HepG2 (cell line): Measurements from ENCODE around the gene TAF12. TPM values are rescaled to one million over a fixed set of nuclear protein-coding genes. Genes with fewer than 3 reads are reported as not detected.

Experiments used
- HDAC1 ChIP-seq: sonication (generic); formaldehyde crosslinking; IDR thresholded peaks from 2 replicates; pipeline ENCODE4 v1.5.1; 2020; ENCODE audit warnings: mild to moderate bottlenecking, missing genetic modification reagents
- HDAC2 ChIP-seq: sonication (generic); formaldehyde crosslinking; IDR thresholded peaks from 2 replicates; pipeline ENCODE4 v1.4.0; 2020; ENCODE audit warnings: missing genetic modification reagents
- HOXA9 ChIP-seq: sonication (generic); formaldehyde crosslinking; IDR thresholded peaks from 2 replicates; pipeline ENCODE4 v1.8.1; 2022; ENCODE audit warnings: missing genetic modification reagents, mild to moderate bottlenecking, moderate library complexity, borderline replicate concordance
- JARID2 ChIP-seq: sonication (generic); formaldehyde crosslinking; IDR thresholded peaks from 2 replicates; pipeline ENCODE4 v1.8.1; 2023; ENCODE audit warnings: missing genetic modification reagents, inconsistent platforms; ENCODE audit not compliant: insufficient replicate concordance
- KDM6A ChIP-seq: IDR thresholded peaks from 2 replicates; pipeline ENCODE4 v1.6.1; 2016; ENCODE audit warnings: low read depth
- MAFG ChIP-seq: sonication (generic); formaldehyde crosslinking; IDR thresholded peaks from 2 replicates; pipeline ENCODE4 v1.5.1; 2020; ENCODE audit warnings: mild to moderate bottlenecking, missing genetic modification reagents
- ZNF224 ChIP-seq: sonication (generic); formaldehyde crosslinking; IDR thresholded peaks from 2 replicates; pipeline ENCODE4 v1.5.0; 2020; ENCODE audit warnings: mild to moderate bottlenecking, missing genetic modification reagents
- ZNF367 ChIP-seq: sonication (generic); formaldehyde crosslinking; IDR thresholded peaks from 2 replicates; pipeline ENCODE4 v1.4.0; 2020; ENCODE audit warnings: missing genetic modification reagents, borderline replicate concordance
- ZNF879 ChIP-seq: sonication (generic); formaldehyde crosslinking; IDR thresholded peaks from 2 replicates; pipeline ENCODE4 v1.8.1; 2023; ENCODE audit warnings: missing genetic modification reagents
- polyA plus RNA-seq, 8 experiments: library from polyadenylated mRNA; depleted of rRNA in 3 of 8; stranded (reverse) in 7 of 8; unstranded in 1 of 8; fragments of >200 nt; fragmentation: Illumina TruSeq in 4 of 8; extraction: Trizol in 4 of 8; gene quantifications; 2 replicates each; pipeline versions ENCODE4 v1.2.1 to v1.2.3, GENCODE V29; 2011 to 2016; ENCODE audit warnings: low read depth in 4 of 8, missing spikeins in 1 of 8, mixed read lengths in 1 of 8; ENCODE audit not compliant: insufficient read depth in 1 of 8
- total RNA-seq, 5 experiments: library from RNA; depleted of rRNA; stranded (reverse); fragments of >200 nt; fragmentation: Illumina TruSeq; extraction: Trizol; gene quantifications; 2 replicates each; pipeline ENCODE4 v1.2.3, GENCODE V29; 2016; ENCODE audit warnings: low read depth in 1 of 5
- TF ChIP-seq, protein P1 (sequence below): sonication (generic); formaldehyde crosslinking; IDR thresholded peaks from 2 replicates; pipeline ENCODE4 v1.5.0; 2020; ENCODE audit warnings: missing genetic modification reagents, mild to moderate bottlenecking, borderline replicate concordance
- TF ChIP-seq, protein P2 (sequence below): sonication (generic); formaldehyde crosslinking; IDR thresholded peaks from 2 replicates; pipeline ENCODE4 v1.5.1; 2020; ENCODE audit warnings: missing genetic modification reagents, mild to moderate bottlenecking, borderline replicate concordance
- TF ChIP-seq, protein P3 (sequence below): sonication (generic); formaldehyde crosslinking; IDR thresholded peaks from 2 replicates; pipeline ENCODE4 v1.5.0; 2020; ENCODE audit warnings: missing genetic modification reagents
- TF ChIP-seq, protein P4 (sequence below): sonication (generic); formaldehyde crosslinking; conservative IDR thresholded peaks from 2 replicates; pipeline ENCODE4 v1.8.0; 2022; ENCODE audit warnings: mild to moderate bottlenecking, moderate library complexity, missing genetic modification reagents
- TF ChIP-seq, protein P5 (sequence below): sonication (generic); formaldehyde crosslinking; IDR thresholded peaks from 2 replicates; pipeline ENCODE4 v1.4.0; 2020; ENCODE audit warnings: missing genetic modification reagents
- TF ChIP-seq, protein P6 (sequence below): sonication (generic); formaldehyde crosslinking; IDR thresholded peaks from 2 replicates; pipeline ENCODE4 v1.4.0; 2020; ENCODE audit warnings: missing genetic modification reagents

Gene TAF12
- total and polyA plus RNA-seq, 2 of the 13 experiments (the other 11 are each of a cell fraction or from before 2014, with no cell fraction given) = 16.3 to 17.1 TPM

DNA sequence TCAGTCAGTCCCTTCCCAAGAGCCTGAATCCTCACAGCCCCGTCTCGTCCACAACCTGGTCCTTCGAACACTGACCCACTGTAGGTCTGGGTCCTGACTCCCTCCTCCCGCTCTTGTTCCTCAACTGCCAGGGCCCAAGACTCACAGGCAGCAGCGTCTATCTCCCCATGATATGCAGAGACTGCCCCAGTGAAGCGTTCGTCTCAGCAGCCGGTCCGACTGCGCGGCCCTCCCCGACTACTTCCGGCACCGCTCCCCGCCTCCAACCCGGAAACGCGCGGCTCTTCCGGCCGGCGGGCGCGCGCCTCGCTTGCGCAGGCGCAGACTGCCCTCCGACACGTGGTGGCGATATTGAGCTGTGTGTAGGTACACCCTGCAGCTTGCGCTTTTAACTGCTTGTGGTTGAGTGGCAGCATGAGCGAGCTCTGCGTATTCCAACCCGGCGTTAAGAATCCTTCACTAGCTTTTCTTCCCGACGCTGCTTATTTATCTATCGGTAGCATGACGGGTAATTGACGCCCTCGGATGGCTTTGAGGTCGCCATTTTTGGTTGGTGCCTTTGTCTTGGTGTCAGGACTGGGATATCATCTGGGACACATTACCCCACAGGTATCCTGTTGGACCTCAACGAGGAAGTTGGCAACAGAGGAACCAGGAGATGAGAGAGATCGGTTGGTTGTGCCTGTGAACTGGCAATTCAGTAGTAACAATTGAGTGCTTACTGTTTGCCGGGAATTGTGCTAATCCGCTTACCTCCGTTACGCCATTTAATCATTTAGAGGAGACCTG lies at the start of gene TAF12 (continued):
- TF ChIP-seq, protein P1, sequence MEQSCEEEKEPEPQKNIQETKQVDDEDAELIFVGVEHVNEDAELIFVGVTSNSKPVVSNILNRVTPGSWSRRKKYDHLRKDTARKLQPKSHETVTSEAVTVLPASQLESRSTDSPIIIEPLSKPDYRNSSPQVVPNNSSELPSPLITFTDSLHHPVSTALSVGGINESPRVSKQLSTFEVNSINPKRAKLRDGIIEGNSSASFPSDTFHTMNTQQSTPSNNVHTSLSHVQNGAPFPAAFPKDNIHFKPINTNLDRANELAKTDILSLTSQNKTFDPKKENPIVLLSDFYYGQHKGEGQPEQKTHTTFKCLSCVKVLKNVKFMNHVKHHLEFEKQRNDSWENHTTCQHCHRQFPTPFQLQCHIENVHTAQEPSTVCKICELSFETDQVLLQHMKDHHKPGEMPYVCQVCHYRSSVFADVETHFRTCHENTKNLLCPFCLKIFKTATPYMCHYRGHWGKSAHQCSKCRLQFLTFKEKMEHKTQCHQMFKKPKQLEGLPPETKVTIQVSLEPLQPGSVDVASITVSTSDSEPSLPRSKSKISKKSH (CRISPR knock-in tag) = peak; percentile 85; the same call in 1 of the 2 replicates
- TF ChIP-seq KDM6A (CRISPR knock-in tag) = 0 out of 2 replicates have a peak, but pooled peaks have one; percentile 27
- TF ChIP-seq, protein P2, sequence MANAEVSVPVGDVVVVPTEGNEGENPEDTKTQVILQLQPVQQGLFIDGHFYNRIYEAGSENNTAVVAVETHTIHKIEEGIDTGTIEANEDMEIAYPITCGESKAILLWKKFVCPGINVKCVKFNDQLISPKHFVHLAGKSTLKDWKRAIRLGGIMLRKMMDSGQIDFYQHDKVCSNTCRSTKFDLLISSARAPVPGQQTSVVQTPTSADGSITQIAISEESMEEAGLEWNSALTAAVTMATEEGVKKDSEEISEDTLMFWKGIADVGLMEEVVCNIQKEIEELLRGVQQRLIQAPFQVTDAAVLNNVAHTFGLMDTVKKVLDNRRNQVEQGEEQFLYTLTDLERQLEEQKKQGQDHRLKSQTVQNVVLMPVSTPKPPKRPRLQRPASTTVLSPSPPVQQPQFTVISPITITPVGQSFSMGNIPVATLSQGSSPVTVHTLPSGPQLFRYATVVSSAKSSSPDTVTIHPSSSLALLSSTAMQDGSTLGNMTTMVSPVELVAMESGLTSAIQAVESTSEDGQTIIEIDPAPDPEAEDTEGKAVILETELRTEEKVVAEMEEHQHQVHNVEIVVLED (CRISPR knock-in tag) = peak; percentile 74; the same call in 1 of the 2 replicates
- TF ChIP-seq, protein P3, sequence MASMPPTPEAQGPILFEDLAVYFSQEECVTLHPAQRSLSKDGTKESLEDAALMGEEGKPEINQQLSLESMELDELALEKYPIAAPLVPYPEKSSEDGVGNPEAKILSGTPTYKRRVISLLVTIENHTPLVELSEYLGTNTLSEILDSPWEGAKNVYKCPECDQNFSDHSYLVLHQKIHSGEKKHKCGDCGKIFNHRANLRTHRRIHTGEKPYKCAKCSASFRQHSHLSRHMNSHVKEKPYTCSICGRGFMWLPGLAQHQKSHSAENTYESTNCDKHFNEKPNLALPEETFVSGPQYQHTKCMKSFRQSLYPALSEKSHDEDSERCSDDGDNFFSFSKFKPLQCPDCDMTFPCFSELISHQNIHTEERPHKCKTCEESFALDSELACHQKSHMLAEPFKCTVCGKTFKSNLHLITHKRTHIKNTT (CRISPR knock-in tag) = no peak
- TF ChIP-seq MAFG (CRISPR knock-in tag) = no peak
- TF ChIP-seq, protein P4, sequence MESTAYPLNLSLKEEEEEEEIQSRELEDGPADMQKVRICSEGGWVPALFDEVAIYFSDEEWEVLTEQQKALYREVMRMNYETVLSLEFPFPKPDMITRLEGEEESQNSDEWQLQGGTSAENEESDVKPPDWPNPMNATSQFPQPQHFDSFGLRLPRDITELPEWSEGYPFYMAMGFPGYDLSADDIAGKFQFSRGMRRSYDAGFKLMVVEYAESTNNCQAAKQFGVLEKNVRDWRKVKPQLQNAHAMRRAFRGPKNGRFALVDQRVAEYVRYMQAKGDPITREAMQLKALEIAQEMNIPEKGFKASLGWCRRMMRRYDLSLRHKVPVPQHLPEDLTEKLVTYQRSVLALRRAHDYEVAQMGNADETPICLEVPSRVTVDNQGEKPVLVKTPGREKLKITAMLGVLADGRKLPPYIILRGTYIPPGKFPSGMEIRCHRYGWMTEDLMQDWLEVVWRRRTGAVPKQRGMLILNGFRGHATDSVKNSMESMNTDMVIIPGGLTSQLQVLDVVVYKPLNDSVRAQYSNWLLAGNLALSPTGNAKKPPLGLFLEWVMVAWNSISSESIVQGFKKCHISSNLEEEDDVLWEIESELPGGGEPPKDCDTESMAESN = peak; percentile 68; the same call in 1 of the 2 replicates
- TF ChIP-seq, protein P5, sequence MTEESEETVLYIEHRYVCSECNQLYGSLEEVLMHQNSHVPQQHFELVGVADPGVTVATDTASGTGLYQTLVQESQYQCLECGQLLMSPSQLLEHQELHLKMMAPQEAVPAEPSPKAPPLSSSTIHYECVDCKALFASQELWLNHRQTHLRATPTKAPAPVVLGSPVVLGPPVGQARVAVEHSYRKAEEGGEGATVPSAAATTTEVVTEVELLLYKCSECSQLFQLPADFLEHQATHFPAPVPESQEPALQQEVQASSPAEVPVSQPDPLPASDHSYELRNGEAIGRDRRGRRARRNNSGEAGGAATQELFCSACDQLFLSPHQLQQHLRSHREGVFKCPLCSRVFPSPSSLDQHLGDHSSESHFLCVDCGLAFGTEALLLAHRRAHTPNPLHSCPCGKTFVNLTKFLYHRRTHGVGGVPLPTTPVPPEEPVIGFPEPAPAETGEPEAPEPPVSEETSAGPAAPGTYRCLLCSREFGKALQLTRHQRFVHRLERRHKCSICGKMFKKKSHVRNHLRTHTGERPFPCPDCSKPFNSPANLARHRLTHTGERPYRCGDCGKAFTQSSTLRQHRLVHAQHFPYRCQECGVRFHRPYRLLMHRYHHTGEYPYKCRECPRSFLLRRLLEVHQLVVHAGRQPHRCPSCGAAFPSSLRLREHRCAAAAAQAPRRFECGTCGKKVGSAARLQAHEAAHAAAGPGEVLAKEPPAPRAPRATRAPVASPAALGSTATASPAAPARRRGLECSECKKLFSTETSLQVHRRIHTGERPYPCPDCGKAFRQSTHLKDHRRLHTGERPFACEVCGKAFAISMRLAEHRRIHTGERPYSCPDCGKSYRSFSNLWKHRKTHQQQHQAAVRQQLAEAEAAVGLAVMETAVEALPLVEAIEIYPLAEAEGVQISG (CRISPR knock-in tag) = peak; percentile 96
- TF ChIP-seq, protein P6, sequence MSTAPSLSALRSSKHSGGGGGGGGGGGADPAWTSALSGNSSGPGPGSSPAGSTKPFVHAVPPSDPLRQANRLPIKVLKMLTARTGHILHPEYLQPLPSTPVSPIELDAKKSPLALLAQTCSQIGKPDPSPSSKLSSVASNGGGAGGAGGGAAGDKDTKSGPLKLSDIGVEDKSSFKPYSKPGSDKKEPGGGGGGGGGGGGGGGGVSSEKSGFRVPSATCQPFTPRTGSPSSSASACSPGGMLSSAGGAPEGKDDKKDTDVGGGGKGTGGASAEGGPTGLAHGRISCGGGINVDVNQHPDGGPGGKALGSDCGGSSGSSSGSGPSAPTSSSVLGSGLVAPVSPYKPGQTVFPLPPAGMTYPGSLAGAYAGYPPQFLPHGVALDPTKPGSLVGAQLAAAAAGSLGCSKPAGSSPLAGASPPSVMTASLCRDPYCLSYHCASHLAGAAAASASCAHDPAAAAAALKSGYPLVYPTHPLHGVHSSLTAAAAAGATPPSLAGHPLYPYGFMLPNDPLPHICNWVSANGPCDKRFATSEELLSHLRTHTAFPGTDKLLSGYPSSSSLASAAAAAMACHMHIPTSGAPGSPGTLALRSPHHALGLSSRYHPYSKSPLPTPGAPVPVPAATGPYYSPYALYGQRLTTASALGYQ (CRISPR knock-in tag) = peak; percentile 59; the same call in 1 of the 2 replicates
- peak; percentile 78 for TF ChIP-seq HDAC1 (CRISPR knock-in tag)
- TF ChIP-seq JARID2 (CRISPR knock-in tag) = peak; percentile 60
- 0 out of 2 replicates have a peak, but pooled peaks have one; percentile 38 for TF ChIP-seq ZNF367
- peak; percentile 95 for TF ChIP-seq ZNF224
- peak; percentile 86 for TF ChIP-seq HDAC2 (CRISPR knock-in tag)
- TF ChIP-seq HOXA9 (CRISPR knock-in tag) = peak; percentile 31; the same call in 1 of the 2 replicates
- TF ChIP-seq ZNF879 (CRISPR knock-in tag) = no peak
